Naive thymus-derived CD4-positive, alpha-beta T cell (primary cell): Measurements from ENCODE around the gene PPP3R2. TPM values are rescaled to one million over a fixed set of nuclear protein-coding genes. Genes with fewer than 3 reads are reported as not detected.

Source experiments
- ATAC-seq: fragments of 150-1000 bp; cut with Tn5 transposase; 2 replicates; pipeline ENCODE4 v1.10.0; 2021; ENCODE audit warnings: mild to moderate bottlenecking, moderate library complexity
- CTCF ChIA-PET: fragments of 350-600 bp; sonication (Branson Sonifier 250); formaldehyde crosslinking; loops from one replicate; lab custom pipeline; 2021; ENCODE audit warnings: antibody characterized with exemption; lab: Charles Lee
- POLR2A ChIA-PET: fragments of 350-600 bp; sonication (Branson Sonifier 250); formaldehyde crosslinking; loops from one replicate; lab custom pipeline; 2021; ENCODE audit warnings: antibody characterized with exemption, inconsistent platforms; lab: Charles Lee
- DNase-seq, 9 donors: peaks; one replicate each; pipeline versions ENCODE4 v3.0.0 to v3.0.0-alpha.2; 2020 to 2022; ENCODE audit warnings: mixed read lengths in 1 of 9
- H3K27ac ChIP-seq: one replicate; pipeline ENCODE4 v1.7.0; 2013; ENCODE audit warnings: mild to moderate bottlenecking, low read depth, low read length, moderate library complexity
- H3K27me3 ChIP-seq, 2 donors: one replicate each; pipeline ENCODE4 v1.7.0; 2013; ENCODE audit warnings: low read length in 2 of 2, mild to moderate bottlenecking in 2 of 2, moderate library complexity in 2 of 2; ENCODE audit not compliant: control insufficient read depth in 2 of 2, insufficient read depth in 2 of 2
- H3K36me3 ChIP-seq, 3 experiments: 1 replicate in 2 of 3; 2 replicates in 1 of 3; pipeline ENCODE4 v1.7.0; 2013; ENCODE audit warnings: low read length in 3 of 3, mild to moderate bottlenecking in 3 of 3, moderate library complexity in 1 of 3; ENCODE audit not compliant: insufficient read depth in 3 of 3, control insufficient read depth in 2 of 3
- H3K4me1 ChIP-seq, 2 donors: one replicate each; pipeline ENCODE4 v1.7.0; 2013; ENCODE audit warnings: low read length in 2 of 2, mild to moderate bottlenecking in 2 of 2, moderate library complexity in 1 of 2; ENCODE audit not compliant: control insufficient read depth in 2 of 2, insufficient read depth in 2 of 2
- H3K4me3 ChIP-seq: 2 replicates; pipeline ENCODE4 v1.7.0; 2013; ENCODE audit warnings: mild to moderate bottlenecking, low read length
- H3K9me3 ChIP-seq, 3 experiments: 1 replicate in 2 of 3; 2 replicates in 1 of 3; pipeline ENCODE4 v1.7.0; 2013; ENCODE audit warnings: low read length in 3 of 3; ENCODE audit not compliant: control insufficient read depth in 2 of 3
- H3K27ac Mint-ChIP-seq, 9 donors: one replicate each; pipeline ENCODE4 v1.8.0; 2020 to 2022; ENCODE audit warnings: mixed read lengths in 9 of 9, mild to moderate bottlenecking in 8 of 9, moderate library complexity in 5 of 9, inconsistent platforms in 2 of 9
- H3K27me3 Mint-ChIP-seq, 5 donors: one replicate each; pipeline ENCODE4 v1.8.0; 2021 to 2022; ENCODE audit warnings: mixed read lengths in 5 of 5, mild to moderate bottlenecking in 1 of 5
- H3K36me3 Mint-ChIP-seq, 5 donors: one replicate each; pipeline ENCODE4 v1.8.0; 2020 to 2022; ENCODE audit warnings: mixed read lengths in 5 of 5, mild to moderate bottlenecking in 3 of 5, inconsistent platforms in 1 of 5
- H3K4me1 Mint-ChIP-seq, 7 donors: one replicate each; pipeline ENCODE4 v1.8.0; 2020 to 2022; ENCODE audit warnings: mixed read lengths in 7 of 7, mild to moderate bottlenecking in 3 of 7, inconsistent platforms in 1 of 7
- H3K4me3 Mint-ChIP-seq, 10 donors: one replicate each; pipeline ENCODE4 v1.8.0; 2020 to 2022; ENCODE audit warnings: mild to moderate bottlenecking in 10 of 10, mixed read lengths in 10 of 10, moderate library complexity in 6 of 10, inconsistent platforms in 2 of 10
- H3K9me3 Mint-ChIP-seq, 11 donors: one replicate each; pipeline ENCODE4 v1.8.0; 2020 to 2022; ENCODE audit warnings: mixed read lengths in 11 of 11, mild to moderate bottlenecking in 4 of 11, inconsistent platforms in 1 of 11, moderate library complexity in 1 of 11
- intact Hi-C, 2 donors: fragments of 100-400 bp; cut with micrococcal nuclease; formaldehyde crosslinking; loops; one replicate each; pipeline ENCODE4 v1.15.1; 2023
- polyA plus RNA-seq, 2 donors: library from polyadenylated mRNA; unstranded; fragments of 300-500 nt; fragmentation: Illumina TruSeq; gene quantifications; one replicate each; pipeline ENCODE4 v1.2.3, GENCODE V29; 2021
- total RNA-seq, 6 experiments: library from RNA in 5 of 6; stranded (reverse) in 5 of 6; gene quantifications; 1 replicate in 5 of 6; 2 replicates in 1 of 6; pipeline ENCODE4 v1.2.3 and lab custom pipeline; 2021 to 2026

PPP3R2 gene
- total and polyA plus RNA-seq, 7 experiments from 2014 or later, result not detected

- no peak overlapping the region for H3K27ac ChIP-seq
- no peak overlapping the region for H3K4me3 ChIP-seq
- H3K36me3 Mint-ChIP-seq, result peaks cover 0 to 6% (median 3%) of the 10 kb centered on the region in 5 donors
- CTCF ChIA-PET, result no interaction called here
- no peaks in the 10 kb centered on the region for H3K9me3 ChIP-seq
- peak overlapping the region in 1 of 9 donors; percentile 14 for H3K27ac Mint-ChIP-seq
- intact Hi-C loops, result no loop called here
- no peaks in the 10 kb centered on the region for H3K36me3 ChIP-seq
- H3K4me1 ChIP-seq, result no peaks in the 10 kb centered on the region
- no peak overlapping the region for H3K4me3 Mint-ChIP-seq
- no peaks in the 10 kb centered on the region for H3K27me3 ChIP-seq
- ATAC-seq (no peak), DNase-seq (no peak)
- H3K27me3 Mint-ChIP-seq, result no peaks in the 10 kb centered on the region
- POLR2A ChIA-PET, result no interaction called here
- peaks cover 0 to 16% (median 6%) of the 10 kb centered on the region in 7 donors for H3K4me1 Mint-ChIP-seq
- peaks cover 0 to 3% (median 0%) of the 10 kb centered on the region in 11 donors for H3K9me3 Mint-ChIP-seq
Observed at GRCh38 chr9:101582553-101582952, 12.2 kb downstream of the PPP3R2 start.

GRCh38 chr9:101579711-101580545, 14.8 kb downstream of the PPP3R2 start:
- no peaks in the 10 kb centered on the region for H3K27me3 ChIP-seq
- intact Hi-C loops, result no loop called here
- no peaks in the 10 kb centered on the region for H3K36me3 ChIP-seq
- no peak overlapping the region for H3K4me3 ChIP-seq
- peak; percentile 72 for ATAC-seq
- H3K27me3 Mint-ChIP-seq, result no peaks in the 10 kb centered on the region
- no peak overlapping the region for H3K4me3 Mint-ChIP-seq
- no peak for DNase-seq
- H3K4me1 ChIP-seq, result peaks cover 0 to 10% of the 10 kb centered on the region in 2 donors
- peaks cover 0 to 2% (median 0%) of the 10 kb centered on the region in 5 donors for H3K36me3 Mint-ChIP-seq
- ChIA-PET POLR2A (interaction anchor here (2.1 kb wide), 1 partner anchor 9 kb away, joined by 5 read pairs; no protein-coding TSS in a partner anchor), CTCF (interaction anchor here (0.6 to 1.5 kb wide), 2 partner anchors 10 to 18 kb away, joined by 5 read pairs; no protein-coding TSS in a partner anchor)
- H3K9me3 ChIP-seq, result no peaks in the 10 kb centered on the region
- no peak overlapping the region for H3K27ac Mint-ChIP-seq
- peaks cover 0 to 14% (median 8%) of the 10 kb centered on the region in 7 donors for H3K4me1 Mint-ChIP-seq
- peaks cover 0 to 1% (median 0%) of the 10 kb centered on the region in 11 donors for H3K9me3 Mint-ChIP-seq
- H3K27ac ChIP-seq, result no peak overlapping the region

DNA sequence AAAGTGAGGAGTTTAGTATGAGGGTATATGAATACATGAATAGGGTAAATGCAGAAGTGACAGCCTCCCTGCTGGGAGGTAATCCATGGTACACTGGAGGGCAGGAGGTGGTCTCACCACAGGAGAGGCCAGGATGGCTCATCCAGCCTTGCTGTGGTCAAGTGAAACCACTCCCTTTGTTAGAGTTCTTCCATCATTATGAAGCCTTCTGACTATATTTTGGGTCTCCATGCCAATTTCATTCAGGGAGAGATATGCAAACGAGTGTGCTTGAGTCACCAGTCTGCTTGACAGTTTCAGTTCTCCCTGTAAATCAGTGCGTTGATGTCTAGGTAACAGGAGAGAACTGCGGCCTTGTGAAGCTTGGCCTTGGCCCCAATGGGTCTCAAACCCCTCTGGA, 16.4 kb downstream of the PPP3R2 start:
- DNase-seq, result no peak
- peak; percentile 59 for ATAC-seq
- POLR2A ChIA-PET, result no interaction called here
- Mint-ChIP-seq H3K9me3 (no peaks in the 10 kb centered on the region), H3K27ac (no peak overlapping the region), H3K27me3 (no peaks in the 10 kb centered on the region), H3K36me3 (peaks cover 0 to 3% (median 0%) of the 10 kb centered on the region in 5 donors), H3K4me1 (peaks cover 10 to 29% (median 24%) of the 10 kb centered on the region in 7 donors), H3K4me3 (no peak overlapping the region)
- Histone ChIP-seq H3K4me3 (no peak overlapping the region), H3K9me3 (no peaks in the 10 kb centered on the region), H3K4me1 (peaks cover 0 to 25% of the 10 kb centered on the region in 2 donors), H3K27ac (no peak overlapping the region), H3K27me3 (no peaks in the 10 kb centered on the region), H3K36me3 (no peaks in the 10 kb centered on the region)
- intact Hi-C loops, result no loop called here
- CTCF ChIA-PET, result interaction anchor here (1.5 kb wide), 1 partner anchor 8 kb away, joined by 5 read pairs; no protein-coding TSS in a partner anchor

GRCh38 chr9:101574731-101575333, 19.9 kb downstream of the PPP3R2 start:
- peaks cover 33 to 65% (median 59%) of the 10 kb centered on the region in 7 donors for H3K4me1 Mint-ChIP-seq
- Histone ChIP-seq H3K4me1 (peaks cover 4 to 59% of the 10 kb centered on the region in 2 donors), H3K27me3 (no peaks in the 10 kb centered on the region), H3K9me3 (no peaks in the 10 kb centered on the region), H3K36me3 (no peaks in the 10 kb centered on the region), H3K4me3 (no peak overlapping the region), H3K27ac (peak overlapping the region; percentile 16)
- DNase-seq, result no peak
- ATAC-seq, result no peak
- ChIA-PET CTCF (interaction anchor here (1.1 to 1.3 kb wide), 2 partner anchors 23 to 39 kb away, joined by 3 read pairs; no protein-coding TSS in a partner anchor), POLR2A (interaction anchor here (1.5 kb wide), 1 partner anchor 9 kb away, joined by 3 read pairs; no protein-coding TSS in a partner anchor)
- H3K27ac Mint-ChIP-seq, result peak overlapping the region in 8 of 9 donors; percentile 24 to 98 (median 96)
- peak overlapping the region in 3 of 10 donors; percentile 64 to 75 (median 65) for H3K4me3 Mint-ChIP-seq
- intact Hi-C loops, result loop anchor here in 1 of 2 donors (1.0 kb wide), 1 partner anchor 8 kb away; no protein-coding TSS in a partner anchor
- no peaks in the 10 kb centered on the region for H3K27me3 Mint-ChIP-seq
- peaks cover 0 to 4% (median 0%) of the 10 kb centered on the region in 5 donors for H3K36me3 Mint-ChIP-seq
- H3K9me3 Mint-ChIP-seq, result no peaks in the 10 kb centered on the region

- peak in 6 of 9 donors; percentile 20 to 41 (median 30) for DNase-seq
- peaks cover 35 to 85% (median 83%) of the 10 kb centered on the region in 7 donors for H3K4me1 Mint-ChIP-seq
- peak overlapping the region; percentile 31 for H3K4me3 ChIP-seq
Observed at GRCh38 chr9:101572316-101572715, 22.5 kb downstream of the PPP3R2 start.

GRCh38 chr9:101571114-101571513, 23.7 kb downstream of the PPP3R2 start:
- H3K27ac ChIP-seq, result peak overlapping the region; percentile 68
- no peak for ATAC-seq

More at GRCh38 chr9:101572316-101572715, 22.5 kb downstream of the PPP3R2 start:
- H3K36me3 Mint-ChIP-seq, result peaks cover 0 to 4% (median 1%) of the 10 kb centered on the region in 5 donors
- peak overlapping the region; percentile 68 for H3K27ac ChIP-seq
- ATAC-seq, result no peak
- no peaks in the 10 kb centered on the region for H3K9me3 Mint-ChIP-seq
- H3K36me3 ChIP-seq, result no peaks in the 10 kb centered on the region
- ChIA-PET CTCF (interaction anchor here (0.8 to 1.9 kb wide), 5 partner anchors 8 to 43 kb away, joined by 3 to 8 read pairs (median 4); partner anchors contain the start of gene RNF20), POLR2A (interaction anchor here (1.2 to 2.7 kb wide), 4 partner anchors 9 to 174 kb away, joined by 3 to 7 read pairs (median 4); partner anchors contain the start of genes MRPL50, RNF20 and ZNF189)
- H3K9me3 ChIP-seq, result no peaks in the 10 kb centered on the region
- intact Hi-C loops, result no loop called here
- H3K4me3 Mint-ChIP-seq, result peak overlapping the region in 9 of 10 donors; percentile 46 to 88 (median 64)
- H3K27ac Mint-ChIP-seq, result peak overlapping the region in 8 of 9 donors; percentile 91 to 98 (median 97)
- no peaks in the 10 kb centered on the region for H3K27me3 ChIP-seq
- H3K4me1 ChIP-seq, result peaks cover 4 to 84% of the 10 kb centered on the region in 2 donors
- H3K27me3 Mint-ChIP-seq, result no peaks in the 10 kb centered on the region

More at GRCh38 chr9:101571114-101571513, 23.7 kb downstream of the PPP3R2 start:
- POLR2A ChIA-PET, result interaction anchor here (1.1 to 1.2 kb wide), 2 partner anchors 10 to 173 kb away, joined by 4 to 5 read pairs; partner anchors contain the start of genes MRPL50 and ZNF189
- Mint-ChIP-seq H3K9me3 (no peaks in the 10 kb centered on the region), H3K36me3 (peaks cover 3 to 9% (median 4%) of the 10 kb centered on the region in 5 donors), H3K4me3 (peak overlapping the region in 9 of 10 donors; percentile 58 to 88 (median 67)), H3K4me1 (peaks cover 37 to 92% (median 88%) of the 10 kb centered on the region in 7 donors), H3K27me3 (no peaks in the 10 kb centered on the region), H3K27ac (peak overlapping the region in 8 of 9 donors; percentile 91 to 98 (median 97))
- Histone ChIP-seq H3K9me3 (no peaks in the 10 kb centered on the region), H3K4me1 (peaks cover 4 to 91% of the 10 kb centered on the region in 2 donors), H3K27me3 (no peaks in the 10 kb centered on the region), H3K36me3 (no peaks in the 10 kb centered on the region), H3K4me3 (no peak overlapping the region)
- intact Hi-C loops, result loop anchor here in 1 of 2 donors (2.0 kb wide), 3 partner anchors 16 to 122 kb away; no protein-coding TSS in a partner anchor
- CTCF ChIA-PET, result interaction anchor here (0.6 to 2.5 kb wide), 5 partner anchors 8 to 132 kb away, joined by 3 to 5 read pairs (median 3); no protein-coding TSS in a partner anchor
- DNase-seq, result no peak
